GM19468 (cell line): ENCODE measurements around the gene COLQ.
"Not testable (repeated sequence)": the region's sequence is repeated elsewhere in the genome, so short reads cannot be mapped to it uniquely, and the experiment has no call there.

Experiments
- ATAC-seq: cut with Tn5 transposase; IDR thresholded peaks from one replicate; pipeline ENCODE4 v1.9.1; 2021; ENCODE audit warnings: mild to moderate bottlenecking, moderate library complexity, moderate number of reproducible peaks; ENCODE audit not compliant: unreplicated experiment; ENCODE audit errors: extremely low read depth

The COLQ gene

DNA sequence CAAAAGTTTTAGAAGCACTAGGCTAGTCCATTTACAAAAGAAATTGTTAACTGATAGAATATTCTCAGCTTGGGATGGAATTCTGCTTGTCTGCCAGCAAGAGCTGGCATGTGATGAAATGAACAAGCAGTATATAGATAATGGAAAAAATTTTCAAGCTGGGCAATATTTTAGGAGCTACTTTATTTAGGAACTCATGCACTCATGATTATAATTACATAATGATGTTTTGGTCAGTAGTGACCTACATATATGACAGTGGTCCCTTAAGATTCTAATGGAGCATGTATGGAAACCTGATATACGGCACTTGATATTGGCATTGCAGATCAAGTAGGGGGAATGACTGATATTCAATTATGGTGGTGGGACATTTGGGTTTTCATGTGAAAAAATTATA is 88.0 kb downstream of the COLQ start:
- ATAC-seq = no peak

DNA sequence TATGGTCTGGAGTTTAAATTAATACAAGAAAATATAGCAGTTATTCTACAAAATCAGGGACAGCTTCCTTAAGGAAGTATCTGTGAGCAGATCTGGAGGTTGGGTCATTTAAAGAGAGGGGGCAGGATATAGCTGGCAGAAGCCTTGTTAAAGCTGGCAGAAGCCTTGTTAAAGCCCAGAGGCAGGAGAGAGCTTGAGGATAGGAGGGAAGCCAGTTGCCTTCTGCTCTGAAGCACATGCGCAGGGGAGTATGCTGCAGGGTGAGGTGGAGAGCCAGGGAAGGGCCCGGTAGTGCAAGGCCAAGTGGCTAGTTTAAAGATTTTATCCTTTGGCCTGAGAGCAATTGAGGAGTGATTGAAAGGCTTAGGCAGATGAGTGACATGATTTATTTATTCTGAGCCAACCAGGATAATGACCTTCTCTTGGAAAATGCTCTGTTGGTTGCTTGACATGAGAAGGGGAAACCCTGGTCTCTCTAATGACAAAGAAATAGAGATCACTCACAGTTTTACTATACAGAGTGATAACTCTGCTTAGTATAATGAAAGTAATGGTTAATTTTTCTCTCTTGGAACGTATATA is 90.2 kb downstream of the COLQ start:
- ATAC-seq = no peak

DNA sequence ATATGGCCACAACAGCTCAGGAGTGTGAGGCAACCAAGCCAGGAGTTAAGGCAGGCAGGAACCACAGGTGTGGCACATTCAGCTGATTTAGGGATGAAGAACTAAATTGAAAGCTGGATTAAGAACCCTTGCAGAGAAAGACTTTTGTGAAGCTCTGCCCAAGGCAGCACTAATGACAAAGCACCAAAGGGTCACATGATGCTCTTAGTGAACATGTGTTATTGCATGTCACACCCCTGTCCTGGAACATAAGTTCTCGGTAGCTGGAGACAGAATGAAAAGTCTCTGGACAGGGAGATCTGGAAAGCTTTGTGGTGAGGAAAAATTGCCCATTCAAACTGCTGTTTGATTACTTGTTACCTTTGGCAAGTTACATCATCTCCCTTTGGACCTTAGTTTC is 90.9 kb downstream of the COLQ start:
- no peak for ATAC-seq

DNA sequence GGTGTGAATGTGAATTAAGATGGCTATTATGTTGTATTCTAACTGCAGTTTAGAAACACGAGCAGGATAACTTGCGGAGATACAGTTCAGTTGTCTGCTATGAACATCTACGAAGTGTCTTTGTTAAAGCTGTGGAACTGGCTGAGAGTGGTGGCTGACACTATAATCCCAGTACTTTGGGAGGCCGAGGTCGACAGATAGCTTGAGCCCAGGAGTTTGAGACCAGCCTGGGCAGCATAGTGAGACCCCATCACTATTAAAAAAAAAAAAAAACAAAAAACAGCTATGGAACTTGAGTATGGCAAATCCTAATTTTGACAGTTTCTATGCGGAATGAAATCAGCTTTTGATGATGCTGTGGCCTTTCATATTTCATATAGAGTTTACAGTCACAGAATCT is 92.4 kb downstream of the COLQ start:
- no peak for ATAC-seq

DNA sequence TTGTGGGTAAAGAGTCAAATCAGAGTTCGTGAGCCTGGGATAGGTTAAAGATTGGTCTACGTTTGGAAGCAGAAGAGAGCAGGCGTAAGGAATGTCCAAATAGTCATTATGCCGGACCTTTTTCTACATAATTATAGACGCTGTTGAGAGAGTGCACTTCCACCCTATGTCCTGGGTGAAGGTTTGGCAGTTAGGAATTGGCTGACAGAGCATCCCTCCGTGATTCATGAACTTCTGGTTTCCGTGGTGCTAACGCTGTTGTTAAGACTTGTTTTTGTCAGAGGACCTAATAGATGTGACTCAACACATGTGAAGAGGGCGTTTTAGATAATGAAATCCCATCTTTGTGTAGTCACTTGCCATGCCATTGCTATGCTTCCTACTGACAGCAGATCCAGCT is 93.0 kb downstream of the COLQ start:
- no peak for ATAC-seq

DNA sequence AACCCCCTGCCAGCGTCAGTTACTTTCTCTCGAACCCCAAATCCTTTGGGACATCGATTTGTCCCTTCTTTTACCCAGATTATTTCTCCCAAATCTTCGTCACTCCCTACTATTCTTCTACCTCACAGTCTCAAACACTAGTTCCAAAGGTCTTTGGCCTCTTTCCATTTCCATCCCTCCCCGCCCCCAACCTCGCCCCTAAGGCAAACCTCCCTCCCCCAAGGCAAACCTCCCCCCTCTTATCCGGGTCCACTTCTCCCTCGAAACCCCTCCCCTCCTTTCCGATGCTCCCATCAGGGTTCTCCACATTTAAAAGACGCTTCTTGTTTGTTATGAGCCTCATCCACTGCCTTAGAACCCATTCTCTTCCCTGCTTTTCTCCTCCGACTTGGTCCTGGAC is 93.5 kb downstream of the COLQ start:
- no peak for ATAC-seq

DNA sequence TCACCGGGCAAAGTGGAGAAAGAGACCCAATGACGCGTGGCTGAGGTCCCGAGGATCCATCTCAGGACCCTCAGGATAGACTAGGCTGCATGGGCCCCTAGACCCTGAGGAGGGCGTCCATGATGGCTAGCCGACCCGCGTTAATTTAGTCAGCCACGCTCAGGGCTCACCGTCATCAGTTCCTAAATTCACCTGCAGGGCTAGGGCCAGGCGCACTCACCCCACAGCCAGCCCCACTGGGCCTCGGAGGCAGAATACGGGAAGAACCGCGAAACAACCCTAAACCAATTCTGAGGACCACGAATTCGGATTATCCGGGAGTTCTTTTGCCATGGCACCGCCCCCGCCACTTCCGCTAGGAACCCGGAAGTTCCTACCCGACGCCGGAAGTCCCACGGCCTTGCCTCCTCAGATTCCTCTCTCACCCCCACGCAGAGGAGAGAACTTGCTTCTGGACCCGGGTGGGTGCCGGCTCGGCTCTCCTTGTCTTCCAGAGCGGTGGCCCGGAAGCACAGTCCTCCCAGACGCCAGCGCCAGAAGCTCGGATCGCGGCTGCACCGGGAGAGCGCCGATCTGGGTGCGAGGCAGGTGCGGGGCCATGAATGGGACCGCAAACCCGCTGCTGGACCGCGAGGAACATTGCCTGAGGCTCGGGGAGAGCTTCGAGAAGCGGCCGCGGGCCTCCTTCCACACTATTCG is 94.2 kb downstream of the COLQ start, which contains the start of the genes EAF1 and METTL6:
TSS of gene EAF1 (plus strand) at position 417 of the 699 bp plus-strand sequence. CDS start at position 599, 182 bp downstream.
TSS of gene METTL6 (minus strand) at position 363 of the 699 bp plus-strand sequence. CDS start 1,033 bp downstream, outside the sequence.
- ATAC-seq = no peak

DNA sequence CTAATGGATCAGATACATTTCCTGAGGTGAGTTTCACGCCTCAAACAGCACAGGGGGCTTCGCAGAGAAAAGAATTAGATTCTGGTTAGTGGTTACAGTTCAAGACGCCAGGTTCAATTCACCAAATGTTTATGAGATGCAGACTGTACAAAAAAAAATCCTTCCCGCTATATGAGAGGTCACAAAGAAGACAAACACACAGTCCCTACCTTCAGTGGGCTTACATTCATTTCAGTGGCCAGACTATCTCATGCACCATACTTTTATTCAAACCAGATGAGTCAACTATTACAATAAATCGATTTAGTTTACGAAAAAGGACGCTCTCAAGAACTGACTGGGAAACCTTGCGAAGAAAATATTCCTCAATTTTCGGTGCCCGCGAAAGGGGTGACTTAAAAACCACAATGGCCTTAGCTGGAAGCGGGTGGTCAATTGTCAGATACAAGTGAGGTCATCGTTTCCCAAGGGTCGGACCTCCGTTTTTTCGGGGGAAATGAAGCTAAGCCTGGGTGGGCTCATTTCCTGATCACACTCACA is 94.9 kb downstream of the COLQ start:
- no peak for ATAC-seq

DNA sequence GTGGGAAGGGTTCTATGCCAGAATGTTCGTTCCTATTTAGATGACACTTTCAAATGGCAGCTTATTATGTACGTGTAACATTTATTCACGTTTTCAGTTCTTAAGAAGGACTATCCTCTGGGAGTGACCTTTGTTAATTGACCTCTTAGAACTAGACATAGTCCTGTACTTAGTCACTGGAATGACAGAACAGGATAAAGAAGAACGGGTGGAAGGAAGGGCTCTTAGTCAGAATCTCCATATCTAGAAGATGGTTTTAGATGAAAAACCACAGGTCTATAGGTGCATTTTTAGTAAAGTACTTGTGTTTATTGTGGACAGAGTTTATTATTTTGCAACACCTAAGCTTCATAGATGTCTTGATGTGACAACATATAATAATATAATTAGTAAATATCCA is 100.6 kb downstream of the COLQ start:
- no peak for ATAC-seq

DNA sequence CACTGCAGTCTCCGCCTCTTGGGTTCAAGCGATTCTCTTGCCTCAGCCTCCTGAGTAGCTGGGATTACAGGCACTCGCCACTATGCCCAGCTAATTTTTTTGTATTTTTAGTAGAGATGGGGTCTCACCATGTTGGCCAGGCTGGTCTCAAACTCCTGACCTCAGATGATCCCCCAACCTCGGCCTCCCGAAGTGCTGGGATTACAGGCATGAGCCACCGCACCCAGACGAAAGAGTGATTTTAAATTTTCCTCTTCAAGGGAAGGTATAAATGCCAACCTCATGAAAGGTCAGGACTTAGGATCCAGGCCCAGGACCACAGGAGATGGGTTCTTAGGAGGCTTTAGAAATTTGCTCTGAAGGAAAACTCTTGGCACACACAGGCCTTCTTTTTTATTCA is 110.5 kb downstream of the COLQ start:
- not testable (repeated sequence) for ATAC-seq

DNA sequence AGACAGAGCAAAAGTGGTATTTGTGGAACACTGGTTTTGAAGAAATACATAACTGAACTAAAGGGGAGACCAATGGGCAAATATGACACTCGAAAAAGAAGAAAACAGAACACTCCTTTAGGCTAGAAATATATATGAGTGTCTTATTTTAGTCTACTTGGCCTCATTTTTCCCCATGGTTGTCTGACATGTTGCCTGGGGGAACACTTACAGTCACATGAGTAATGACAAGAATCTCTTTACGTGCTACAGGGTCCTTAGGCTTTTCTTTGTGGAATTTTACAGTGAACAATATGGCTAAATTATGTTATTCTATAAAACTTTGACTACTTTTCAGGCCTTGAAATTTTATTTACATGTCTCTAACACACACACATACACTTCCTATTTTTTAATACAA is 111.7 kb downstream of the COLQ start:
- ATAC-seq = no peak

DNA sequence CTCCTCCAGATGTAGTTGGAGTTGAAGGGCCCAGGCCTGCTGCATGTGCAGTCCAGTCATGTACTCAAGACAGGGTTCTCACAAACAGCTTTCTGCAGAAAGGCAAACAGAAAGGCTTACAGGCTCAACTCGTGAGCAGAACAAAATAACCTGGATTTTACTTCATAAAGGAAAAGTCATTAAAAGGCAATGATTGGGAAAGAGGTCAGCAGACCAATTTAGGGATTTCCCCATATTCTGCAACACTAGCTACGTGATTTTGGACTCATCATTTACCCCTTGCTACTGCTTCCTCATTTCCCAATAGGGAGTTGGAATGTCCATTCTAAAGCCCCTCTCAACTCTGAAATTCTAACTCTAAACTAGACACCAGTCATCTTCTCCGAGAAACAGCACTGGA is 112.3 kb downstream of the COLQ start:
- ATAC-seq = no peak

DNA sequence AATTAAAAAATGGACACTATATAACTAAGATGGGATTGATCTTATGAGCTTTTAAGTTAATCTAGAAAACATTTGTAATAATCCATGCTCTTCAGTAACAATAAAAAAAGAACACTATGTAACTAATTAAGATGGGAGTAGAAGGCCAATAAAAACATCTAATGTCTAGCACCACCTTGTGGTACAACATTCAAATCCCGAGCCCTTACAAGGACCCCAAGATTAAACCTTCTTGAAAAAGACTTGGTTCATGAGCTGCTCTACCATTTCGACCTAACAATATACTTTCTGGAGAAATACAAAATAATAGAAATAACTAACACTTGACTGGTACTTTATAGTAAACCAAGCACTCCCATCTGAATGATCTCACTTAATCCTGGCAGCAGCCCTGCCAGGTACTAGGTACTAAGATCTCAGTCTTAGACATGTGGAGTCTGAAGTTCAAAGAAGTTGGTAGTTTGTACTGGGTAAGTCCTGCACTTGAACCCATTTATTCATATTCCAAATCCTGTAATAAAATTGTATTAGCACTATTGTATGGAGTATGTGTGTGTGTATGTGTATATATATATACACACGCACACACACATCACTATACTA is 116.0 kb downstream of the COLQ start:
- no peak for ATAC-seq

DNA sequence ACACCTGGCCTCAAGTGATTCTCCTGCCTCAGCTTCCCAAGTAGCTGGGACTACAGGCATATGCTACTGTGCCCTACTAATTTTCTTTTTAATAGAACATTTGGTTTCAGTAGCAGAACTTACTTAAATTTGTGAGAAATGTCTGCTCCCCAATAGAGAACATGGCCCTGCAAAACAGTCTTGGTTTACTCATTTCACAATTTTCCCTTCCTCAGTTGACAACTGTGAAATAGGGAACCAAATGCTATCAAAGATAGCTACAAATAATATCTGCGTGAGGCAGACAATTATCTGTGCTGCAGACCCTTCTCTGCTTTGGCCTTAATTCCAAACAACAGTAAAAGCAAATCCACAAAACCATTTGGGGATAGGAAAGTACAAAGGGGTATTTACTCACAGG is 116.7 kb downstream of the COLQ start:
- no peak for ATAC-seq

DNA sequence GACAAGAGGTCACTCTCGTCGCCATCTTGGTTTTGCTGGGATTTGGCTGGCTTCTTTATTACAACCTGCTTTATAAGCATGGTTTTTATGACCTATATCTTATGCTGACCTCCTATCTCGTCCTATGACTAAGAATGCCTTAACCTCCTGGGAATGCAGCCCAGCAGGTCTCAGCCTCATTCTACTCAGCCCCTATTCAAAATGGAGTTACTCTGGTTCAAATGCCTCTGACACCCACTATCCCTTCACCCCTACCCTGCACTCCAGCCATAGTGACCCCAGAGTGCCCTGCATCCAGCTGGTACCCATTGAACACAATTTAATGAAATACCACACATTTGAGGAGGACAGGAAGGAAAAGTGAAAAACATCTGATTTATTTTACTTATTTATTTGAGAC is 117.5 kb downstream of the COLQ start:
- ATAC-seq = no peak

DNA sequence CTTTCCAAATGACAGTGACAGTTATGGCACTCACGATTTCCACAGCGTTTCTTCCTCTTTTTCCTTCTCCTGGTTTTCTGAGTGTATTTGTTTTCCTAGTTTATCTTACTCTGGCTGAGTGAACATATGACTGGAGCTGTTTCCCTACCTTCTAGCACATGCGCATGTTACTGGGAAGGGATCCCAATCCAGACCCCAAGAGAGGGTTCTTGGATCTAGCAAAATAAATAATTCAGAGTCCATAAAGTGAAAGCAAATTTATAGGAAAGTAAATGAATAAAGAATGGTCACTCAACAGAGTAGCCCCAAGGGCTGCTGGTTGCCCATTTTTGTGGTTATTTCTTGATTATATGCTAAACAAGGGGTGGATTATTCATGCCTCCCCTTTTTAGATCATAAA is 118.0 kb downstream of the COLQ start:
- ATAC-seq = no peak

DNA sequence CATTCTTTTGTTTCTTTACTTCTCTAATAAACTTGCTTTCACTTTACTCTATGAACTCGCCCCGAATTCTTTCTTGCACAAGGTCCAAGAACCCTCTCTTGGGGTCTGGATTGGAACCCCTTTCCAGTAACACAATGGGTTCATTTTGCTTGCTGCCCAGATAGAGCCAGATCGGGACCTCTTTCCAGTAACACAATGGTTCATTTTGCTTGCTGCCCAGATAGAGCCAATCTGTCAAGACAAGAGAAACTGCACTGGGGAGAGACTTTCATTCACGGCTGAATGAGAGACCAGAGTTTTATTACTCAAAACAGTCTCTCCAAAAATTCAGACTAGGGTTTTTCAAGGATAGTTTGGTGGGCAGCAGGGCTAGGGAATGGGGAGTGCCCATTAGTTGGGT is 119.6 kb downstream of the COLQ start:
- ATAC-seq = no peak
